ENCODE data around the gene PEX11B.

PEX11B gene, protein sequence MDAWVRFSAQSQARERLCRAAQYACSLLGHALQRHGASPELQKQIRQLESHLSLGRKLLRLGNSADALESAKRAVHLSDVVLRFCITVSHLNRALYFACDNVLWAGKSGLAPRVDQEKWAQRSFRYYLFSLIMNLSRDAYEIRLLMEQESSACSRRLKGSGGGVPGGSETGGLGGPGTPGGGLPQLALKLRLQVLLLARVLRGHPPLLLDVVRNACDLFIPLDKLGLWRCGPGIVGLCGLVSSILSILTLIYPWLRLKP

DNA sequence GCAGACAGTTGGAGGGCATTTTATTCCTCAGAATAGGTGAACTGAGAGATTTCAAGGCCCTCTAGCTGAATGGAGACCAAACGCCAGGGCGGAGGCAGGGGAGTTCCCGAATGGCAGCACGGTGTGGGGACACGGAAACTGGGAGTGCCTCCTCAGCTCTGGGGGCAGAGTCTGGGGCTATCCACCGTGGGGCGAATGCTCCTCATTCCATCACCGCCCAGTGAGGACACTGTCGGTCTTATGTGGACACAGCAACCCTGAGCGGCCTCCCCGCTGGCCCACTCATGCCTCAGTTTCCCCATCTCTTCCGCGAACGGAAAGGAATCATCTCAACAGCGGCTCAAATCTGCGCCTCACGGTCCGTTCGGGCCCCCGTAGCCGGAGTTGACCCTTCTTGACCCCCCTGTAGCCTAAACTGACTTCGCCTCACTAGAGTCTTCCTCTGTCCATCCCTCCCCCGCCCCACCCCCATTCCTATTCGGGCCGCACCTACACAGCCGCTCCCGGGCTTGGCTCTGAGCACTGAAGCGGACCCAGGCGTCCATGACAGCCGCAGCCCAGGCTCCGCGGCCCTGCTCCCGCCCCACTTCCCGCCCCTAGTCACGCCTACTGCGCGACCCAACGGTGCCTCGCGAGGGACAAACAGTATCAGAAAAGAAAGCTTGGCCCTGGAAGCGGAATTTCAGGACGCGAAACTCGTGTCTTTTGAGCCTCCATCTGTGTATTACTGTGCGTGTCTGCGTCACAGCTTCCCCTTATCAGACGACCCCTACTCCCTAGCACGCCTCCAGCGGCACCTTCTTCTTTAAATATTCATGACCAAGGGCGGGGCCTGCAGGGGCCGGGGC lies at the start of gene PEX11B:
Gene PEX11B (minus strand): TSS at position 574 of the 848 bp plus-strand sequence. CDS start 29 bp downstream, at position 545.
- DNase-seq (ENCODE audit: low read depth): peak; percentile 86

DNA sequence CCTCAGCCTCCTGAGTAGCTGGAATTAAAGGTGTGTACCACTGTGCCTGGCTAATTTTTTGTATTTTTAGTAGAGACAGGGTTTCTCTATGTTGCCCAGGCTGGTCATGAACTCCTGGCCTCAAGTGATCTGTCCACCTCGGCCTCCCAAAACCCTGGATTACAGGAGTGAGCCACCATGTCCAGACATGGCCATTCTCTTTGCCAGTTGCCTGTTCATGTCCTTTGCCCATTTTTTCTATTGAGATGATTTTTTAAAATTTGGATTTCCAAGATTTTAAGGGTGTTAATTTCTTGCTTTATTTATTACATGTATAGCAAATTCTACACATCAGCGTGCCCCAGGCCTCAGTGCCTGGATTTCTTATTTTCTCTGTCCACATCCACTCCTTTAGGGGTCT lies 48.8 kb upstream of the PEX11B start:
- no peak for DNase-seq (ENCODE audit: low read depth)

DNA sequence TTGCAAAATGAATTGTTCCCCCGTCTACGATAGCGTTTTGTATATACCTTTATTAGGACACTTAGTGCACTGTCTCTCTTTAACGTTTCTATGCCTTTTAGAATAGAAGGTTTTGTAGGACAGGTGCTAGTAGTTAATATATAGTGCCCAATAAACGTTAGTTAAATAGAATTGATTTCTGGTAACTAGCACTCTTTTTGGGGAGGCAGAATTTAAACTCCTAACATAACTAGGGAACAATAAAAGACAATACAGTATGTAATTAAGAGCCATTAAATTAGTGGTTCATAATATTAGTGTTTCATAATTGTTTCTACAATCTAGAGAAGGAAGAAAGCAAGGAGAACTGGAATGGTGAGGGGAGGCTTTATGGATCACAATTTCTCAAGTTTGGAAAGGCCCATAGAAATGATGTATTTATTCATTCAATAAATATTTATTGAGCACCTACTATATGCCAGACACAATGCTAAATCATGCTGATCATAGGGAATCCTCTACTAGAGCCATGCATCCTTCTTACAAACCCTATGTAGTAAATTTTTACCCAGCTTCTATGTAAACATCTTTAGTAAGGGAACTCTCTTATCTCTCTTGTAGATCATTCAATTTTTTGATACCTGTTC lies 46.7 kb upstream of the PEX11B start:
- DNase-seq (ENCODE audit: low read depth): no peak

DNA sequence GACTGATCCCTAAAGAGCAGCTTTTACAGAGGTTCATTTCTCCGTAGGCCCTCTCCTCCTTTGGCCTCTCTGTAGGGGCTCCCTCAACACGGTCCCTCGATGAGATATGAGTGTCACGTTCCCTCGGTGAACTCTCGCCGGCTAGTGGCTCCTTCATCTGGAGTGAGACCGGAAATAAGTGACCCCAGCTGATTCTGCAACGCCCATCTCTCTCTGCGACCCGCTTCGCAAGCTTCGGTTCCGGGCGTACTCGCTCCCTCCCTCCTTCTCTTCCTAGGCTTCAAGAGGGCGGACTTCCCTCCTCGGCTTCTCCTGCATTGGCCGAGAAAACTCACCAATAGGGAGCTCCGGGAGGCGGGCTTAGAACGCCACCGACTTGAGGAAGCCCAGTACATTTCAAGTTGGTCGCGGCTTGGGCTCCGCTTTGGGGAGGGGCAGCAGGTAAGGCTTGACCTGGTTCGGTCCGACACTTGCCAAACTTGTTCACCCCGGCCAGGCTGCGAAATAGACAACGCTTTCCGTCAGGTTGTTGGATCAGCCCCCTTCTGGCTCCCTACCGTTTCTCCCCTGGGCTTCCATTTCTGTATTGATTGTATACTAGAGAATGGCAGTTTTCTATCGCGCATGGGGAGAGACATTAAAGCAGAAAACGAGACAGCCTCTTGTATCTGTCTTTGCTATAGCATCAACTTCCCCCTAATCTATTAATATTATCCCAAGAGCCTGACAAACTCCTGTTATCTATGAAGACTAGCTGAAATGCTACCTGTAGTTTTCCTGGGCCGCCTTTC lies 46.0 kb upstream of the PEX11B start, which contains the start of the genes ANKRD34A and POLR3GL:
Gene ANKRD34A (minus strand): TSS at position 248 of the 791 bp plus-strand sequence. CDS start 2,816 bp downstream, outside the sequence.
Gene POLR3GL (plus strand): TSS at position 363 of the 791 bp plus-strand sequence. CDS start 10,176 bp downstream, outside the sequence.
- peak; percentile 97 for DNase-seq (ENCODE audit: low read depth)

DNA sequence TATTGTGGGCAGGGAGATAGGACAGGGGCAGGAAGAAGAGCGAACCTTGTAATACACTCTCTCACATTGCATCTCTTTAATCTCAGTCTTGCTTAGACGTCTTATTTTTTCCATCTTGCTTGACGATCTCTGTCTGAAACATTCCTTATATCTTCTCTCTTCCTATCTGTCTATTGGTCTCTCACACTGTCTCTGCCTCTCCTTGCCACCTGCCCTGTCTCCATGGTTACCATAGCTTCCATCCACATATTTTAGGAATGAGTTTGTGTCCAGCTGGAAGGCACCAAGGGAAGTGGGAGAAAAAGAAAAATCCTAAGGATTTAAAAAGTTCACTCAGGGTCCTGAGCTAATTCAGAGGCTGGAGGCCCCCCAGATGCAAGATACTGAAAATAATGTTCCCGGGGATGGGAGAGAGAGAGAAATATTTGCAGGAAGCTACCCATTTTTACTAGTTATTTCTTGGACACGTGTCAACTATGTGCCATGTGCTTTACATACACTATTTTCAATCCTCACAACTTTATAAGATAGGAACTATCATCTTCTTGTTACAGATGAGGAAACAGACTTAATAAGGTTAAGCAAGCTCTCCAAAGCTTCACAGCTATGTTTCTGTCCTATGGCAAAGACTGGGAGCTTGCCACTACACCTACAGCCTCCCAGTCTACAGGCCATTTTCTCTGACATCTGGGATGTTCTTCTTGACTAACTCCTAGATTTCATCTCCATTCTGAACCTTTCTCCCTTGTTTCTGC lies 44.9 kb upstream of the PEX11B start:
- peak; percentile 84 for DNase-seq (ENCODE audit: low read depth)

DNA sequence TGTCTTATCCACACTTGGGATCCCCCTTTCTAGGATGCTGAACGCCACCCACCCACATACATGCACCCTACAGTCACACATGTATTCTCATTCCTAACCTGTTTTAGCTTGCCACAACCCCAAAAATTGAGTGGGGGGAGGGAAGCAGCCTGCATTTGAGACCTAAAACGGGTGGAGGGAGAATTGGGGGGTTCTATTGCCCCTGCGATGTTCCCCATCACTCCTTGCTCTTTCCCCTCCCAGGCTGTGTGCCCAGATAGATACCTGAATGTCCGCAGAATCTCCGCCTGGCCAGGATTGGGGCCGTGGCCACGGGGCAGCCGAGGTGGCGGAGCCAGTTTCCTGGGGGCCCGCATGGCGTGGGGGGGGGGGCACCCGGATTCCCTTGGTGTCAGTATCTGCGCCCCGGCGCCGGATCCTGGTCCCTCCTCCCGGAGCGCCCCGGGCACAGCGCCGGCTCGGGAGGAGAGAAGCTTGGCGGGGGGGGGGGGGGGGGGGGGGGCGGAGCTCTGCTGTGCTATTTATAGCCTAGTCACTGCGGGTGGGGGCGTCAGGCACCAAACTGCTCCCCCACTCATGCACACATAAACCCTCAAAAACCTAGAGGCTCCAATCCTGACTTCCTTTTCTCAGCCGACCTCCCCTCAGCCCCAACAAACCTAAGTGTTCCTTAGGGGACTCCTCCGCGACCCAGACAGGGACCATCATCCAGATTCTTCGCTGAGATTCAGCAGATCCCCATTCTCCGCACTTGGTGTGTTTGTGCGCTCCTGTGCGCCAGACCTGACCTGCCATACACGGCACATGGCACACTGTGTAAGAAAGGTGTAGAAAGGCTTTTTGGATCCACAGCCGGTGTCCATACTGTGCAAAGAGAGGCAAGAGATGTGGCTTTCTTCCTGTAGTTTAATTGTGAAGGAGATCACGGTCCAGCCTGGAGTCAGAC lies 43.9 kb upstream of the PEX11B start:
- DNase-seq (ENCODE audit: low read depth): peak; percentile 51

DNA sequence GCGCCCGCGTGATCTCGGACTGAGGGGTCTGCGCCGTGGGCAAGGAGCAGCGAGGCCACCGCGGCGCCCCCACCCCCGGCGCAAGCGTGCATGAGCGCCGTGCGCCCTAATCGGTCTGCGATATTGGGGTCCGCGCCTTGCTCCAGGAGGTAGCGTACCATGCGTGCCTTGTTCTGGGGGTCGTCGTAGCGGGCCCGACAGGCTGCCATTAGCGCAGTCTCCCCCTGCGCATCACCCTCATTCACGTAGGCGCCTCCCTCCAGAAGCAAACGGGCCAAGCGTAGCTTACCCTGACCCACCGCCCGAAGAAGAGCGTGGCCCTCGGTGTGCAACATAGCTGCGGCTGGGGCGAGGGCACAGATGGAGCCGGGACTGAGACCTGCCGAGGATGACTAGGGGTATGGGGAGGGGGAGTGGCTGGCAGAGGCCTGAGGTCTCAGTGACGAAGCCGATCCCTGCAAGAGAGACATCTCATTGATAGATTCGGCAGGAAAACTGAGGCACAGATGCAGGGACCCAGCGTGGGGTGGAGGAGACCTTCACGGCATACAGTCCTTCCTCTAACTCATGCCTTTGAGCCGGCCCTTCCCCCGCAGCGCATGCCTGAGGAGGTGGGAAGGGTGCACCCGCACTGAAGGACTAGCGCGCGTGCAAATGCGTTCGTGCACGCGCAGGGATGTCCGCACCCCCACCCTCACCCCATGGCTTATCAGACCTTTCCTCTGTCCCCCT lies 43.1 kb upstream of the PEX11B start:
- DNase-seq (ENCODE audit: low read depth): peak; percentile 56

DNA sequence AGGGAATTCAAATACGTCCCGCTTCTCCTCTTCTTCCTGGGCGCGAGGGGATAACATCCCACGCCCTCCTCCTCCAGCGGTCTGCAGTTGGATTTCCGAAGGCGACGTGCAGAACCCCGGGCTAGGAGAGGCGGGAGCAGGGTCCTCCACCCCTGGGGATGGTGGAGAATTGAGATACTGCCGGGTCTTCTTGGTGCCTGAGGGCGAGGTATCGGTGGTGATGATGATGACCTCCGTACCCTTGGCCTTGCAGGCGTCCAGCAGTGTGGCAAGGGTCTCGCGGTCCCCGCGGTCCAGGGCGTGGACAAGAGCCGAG lies 42.5 kb upstream of the PEX11B start:
- DNase-seq (ENCODE audit: low read depth): peak; percentile 23

DNA sequence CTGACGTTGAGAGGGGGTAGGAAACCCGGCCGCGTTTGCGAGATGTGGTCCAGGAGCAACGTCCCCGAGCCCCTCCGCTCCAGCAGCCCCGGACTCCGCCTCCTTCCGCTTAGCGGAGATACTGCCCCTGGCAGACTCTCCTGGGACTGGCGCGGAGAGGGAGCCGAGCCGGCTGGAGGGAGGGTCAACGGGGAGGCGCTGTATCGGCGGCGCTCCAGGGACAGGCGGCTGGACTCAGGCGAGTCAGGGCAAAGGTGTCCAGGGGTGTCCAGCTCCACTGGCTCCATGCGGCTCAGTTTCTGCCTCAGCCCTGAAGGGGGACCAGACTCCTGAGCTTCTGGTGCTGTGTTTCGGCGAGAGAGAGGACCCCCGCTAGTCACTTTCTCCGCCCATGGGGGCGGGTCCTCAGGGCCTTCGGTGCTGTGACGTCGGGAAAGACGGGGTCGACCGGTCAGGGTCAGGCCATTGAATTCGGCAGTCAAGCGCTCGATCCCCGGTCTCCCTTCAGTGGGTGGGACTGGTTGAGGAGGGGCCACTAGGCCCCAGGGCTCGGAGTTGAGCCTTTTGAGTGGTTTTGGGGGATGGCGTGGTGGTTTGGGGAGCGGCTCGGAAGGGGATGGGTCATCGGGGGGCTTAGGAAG lies 42.1 kb upstream of the PEX11B start:
- DNase-seq (ENCODE audit: low read depth): peak; percentile 78

DNA sequence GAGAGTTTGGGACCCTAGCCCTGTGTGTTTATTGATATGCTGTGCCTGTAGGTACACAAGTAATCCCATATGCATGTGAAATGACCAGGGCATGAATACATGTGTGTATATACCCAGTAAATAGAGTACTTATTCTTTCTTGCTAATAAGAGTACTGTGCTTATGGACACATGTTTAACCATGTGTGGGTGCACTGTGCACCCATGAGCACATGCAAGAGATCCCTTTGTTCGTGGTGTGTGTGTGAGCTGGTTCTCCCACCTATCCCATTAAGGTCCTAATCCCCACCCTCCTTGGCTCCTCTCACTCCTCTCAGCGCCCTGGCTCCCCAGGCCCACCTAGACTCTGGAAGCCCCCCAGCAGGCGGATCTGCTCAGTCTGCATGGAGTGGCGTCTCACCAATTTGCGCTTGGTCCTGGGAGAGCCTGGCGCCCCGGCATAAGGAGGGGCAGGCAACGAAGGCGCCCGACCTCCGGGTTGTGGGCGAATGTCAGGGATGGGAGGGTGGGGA lies 41.5 kb upstream of the PEX11B start:
- no peak for DNase-seq (ENCODE audit: low read depth)

DNA sequence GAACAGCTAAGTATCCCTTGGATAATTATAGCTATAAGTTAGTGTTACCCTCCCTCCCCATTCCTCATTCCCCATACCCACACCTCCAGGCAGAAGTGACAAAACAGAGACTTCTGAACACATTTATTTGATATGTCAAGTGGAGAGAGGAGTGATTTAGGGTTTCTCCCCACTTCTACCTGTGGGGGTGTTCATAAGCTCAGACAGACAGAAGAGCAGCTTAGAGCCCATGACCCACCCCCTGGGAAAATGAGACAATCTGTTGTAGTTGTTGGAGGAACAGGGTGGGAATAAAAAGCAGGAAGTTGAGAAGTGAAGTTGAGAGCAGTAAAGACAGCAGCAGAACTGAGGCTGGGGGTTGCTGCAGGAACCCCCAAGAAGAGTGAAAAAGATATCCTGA lies 40.8 kb upstream of the PEX11B start:
- no peak for DNase-seq (ENCODE audit: low read depth)

DNA sequence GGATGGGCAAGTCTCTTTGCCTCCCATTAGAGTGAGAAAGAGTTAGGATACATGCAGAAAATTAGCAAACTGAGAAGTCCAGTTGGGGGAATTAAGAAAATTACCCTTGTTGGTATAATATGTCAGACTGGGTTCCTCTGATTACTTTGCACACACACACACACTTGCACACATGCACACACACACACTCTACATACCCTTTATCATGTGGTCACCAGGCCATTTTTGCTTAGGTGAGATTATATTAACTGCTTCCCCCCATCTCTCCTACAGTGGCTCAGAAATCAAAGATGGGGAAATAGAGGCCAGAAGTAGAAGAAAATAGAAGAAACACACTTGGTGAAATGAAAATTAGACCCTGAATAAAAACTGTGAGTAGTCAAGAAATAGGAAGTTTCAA lies 40.2 kb upstream of the PEX11B start:
- DNase-seq (ENCODE audit: low read depth): no peak

DNA sequence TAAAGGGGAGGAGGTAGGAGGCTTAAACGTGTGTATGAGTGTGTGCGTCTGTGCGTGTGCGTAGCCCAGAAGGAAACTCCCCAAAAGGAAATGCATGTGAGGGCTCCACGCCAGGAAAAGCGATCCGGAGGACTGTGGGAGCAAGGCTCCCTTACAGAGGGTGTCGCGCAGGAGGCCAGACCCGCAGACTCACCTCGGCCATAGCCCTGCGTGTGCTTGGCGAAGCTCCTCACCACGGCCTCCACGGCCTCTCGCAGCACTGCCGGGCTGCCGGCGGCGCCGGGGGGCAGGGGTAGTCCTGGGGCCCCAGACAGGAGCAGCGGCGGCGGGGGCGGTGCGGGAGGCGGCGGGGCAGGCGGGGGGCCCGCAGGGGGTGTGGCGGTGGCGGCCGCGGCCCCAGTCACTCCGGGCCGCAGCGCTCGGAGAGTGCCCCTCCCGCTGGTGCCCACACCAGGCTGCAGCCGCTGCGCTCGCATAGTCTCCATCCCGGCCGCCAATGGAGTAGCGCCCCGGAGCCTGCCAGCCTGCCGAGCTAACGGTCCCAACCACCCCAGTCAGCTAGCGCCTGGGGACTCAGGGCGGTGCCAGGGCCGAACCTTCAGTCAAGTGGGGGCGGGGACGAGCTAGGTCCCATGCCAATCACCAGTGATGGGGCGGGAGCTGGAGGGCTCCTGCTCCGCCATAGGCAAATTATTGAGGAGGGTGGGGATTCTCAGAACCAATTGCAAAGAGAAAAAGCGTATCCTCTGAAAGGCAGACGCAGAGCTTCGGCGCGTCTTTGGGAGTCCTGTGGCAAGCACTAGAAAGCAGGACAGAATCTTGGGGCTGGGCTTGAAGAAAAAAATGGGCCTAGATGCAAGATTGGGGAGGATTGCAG lies 39.2 kb upstream of the PEX11B start, which contains the start of gene LIX1L:
Gene LIX1L (minus strand): TSS at position 575 of the 877 bp plus-strand sequence. CDS start 90 bp downstream, at position 485.
- DNase-seq (ENCODE audit: low read depth): peak; percentile 99

DNA sequence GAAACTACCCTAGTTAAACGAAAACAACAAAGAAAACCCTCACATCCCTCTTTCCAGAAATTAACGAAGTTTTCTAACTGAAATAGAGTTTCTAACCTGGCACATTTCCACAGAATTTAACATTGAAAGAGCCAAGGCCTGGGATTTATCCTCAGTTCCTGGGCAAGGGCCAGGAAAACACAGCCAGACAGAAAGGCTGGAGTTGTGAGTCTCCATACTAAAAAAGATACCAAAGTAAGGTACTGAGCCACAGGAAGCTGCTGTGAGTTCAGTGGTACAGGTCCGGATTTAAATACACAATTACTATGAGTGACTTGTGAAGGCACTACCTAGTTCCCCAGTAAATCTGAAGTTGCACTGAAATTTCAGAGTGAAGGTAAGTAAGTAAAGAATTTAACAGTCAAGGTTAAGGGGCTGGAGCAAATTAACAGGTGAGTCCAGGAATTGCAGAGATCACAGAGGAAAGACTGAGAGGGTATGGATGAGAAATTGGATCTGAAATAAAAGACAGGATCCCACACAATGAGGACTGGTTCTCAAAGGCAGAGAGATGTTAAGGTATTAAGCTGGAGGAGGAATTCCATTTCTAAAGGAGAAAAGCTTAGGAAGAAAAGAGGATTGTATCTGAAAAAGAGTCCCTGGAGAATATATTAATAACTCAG lies 38.4 kb upstream of the PEX11B start:
- DNase-seq (ENCODE audit: low read depth): peak; percentile 24

DNA sequence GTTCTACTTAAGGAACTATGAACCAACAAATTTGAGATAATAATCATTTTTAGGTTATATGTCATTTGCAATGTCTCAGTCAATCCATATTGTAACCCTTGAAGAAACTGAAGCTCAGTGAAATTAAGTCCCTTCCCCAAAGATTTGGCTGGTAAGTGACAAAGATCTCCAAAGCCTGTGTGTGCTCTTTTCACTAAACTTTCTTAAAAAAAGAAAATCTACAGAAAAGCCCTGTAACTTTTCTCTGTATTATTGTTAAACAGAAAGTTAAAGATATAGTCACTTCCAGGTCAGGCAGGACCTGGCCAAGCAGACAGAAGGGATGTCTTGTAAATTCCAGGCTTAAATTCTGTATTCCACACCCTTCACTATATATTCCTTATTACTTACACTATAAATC lies 37.8 kb upstream of the PEX11B start:
- DNase-seq (ENCODE audit: low read depth): no peak

DNA sequence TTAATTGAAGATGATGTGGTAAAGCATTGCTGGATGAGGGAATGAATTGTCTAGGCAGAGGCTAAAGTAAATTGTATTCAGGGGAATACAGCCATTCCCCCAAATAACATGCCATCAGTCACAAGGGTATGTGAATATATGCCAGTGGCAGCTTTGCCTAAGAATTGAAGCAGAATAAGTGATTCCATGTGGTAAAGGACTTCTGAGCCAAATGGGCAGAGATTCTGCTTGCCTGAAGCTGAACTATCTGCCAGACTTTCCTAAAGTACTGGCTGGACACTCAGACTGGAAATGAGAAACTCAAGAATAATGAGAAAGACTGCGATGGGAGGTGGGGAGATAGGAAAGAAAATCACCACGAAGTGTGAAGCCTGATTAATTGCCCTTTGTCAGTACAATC lies 36.9 kb upstream of the PEX11B start:
- no peak for DNase-seq (ENCODE audit: low read depth)

DNA sequence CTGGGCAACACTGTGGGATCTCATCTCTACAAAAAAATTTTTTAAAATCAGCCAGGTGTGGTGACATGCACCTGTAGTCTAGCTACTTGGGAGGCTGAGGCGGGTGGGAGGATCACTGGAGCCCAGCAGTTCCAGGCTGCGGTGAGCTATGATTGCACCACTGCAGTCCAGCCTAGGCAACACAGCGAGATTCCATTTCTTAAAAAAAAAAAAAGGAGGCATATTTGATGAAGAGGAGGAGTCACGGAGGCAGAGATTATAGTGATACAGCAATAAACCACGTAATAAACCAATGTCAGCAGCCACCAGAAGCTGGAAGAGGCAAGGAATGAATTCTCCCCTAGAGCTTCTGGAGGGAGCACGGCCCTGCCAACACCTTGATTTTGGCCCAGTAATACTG lies 35.3 kb upstream of the PEX11B start:
- no peak for DNase-seq (ENCODE audit: low read depth)

Measured in ELR (cell line).